GM23338 (cell line): Measurements from ENCODE around the gene CENPT.

Experiments used
- EZH2 ChIP-seq: fragments of 200-600 bp; sonication (generic); IDR thresholded peaks from one replicate; pipeline ENCODE4 v1.8.0; 2017; ENCODE audit warnings: antibody characterized with exemption, mild to moderate bottlenecking, low read depth; ENCODE audit not compliant: unreplicated experiment
- JUNB ChIP-seq: IDR thresholded peaks from one replicate; pipeline ENCODE4 v1.6.1; 2016; ENCODE audit warnings: antibody characterized with exemption; ENCODE audit not compliant: unreplicated experiment
- POLR2AphosphoS5 ChIP-seq: IDR thresholded peaks from 2 replicates; pipeline ENCODE4 v1.6.1; 2016; ENCODE audit warnings: antibody characterized with exemption, low read depth
- TF ChIP-seq, protein P1 (sequence below), 2 experiments: fragments of 200-600 bp in 1 of 2; sonication (generic) in 1 of 2; conservative IDR thresholded peaks; 2 replicates each; pipeline versions ENCODE4 v1.5.1 to v1.6.1; 2016 to 2017; ENCODE audit warnings: antibody characterized with exemption in 2 of 2, low read depth in 2 of 2, mild to moderate bottlenecking in 2 of 2, moderate library complexity in 1 of 2
- TF ChIP-seq, protein P2 (sequence below): IDR thresholded peaks from 2 replicates; pipeline ENCODE4 v1.6.1; 2016; ENCODE audit warnings: antibody characterized with exemption

GRCh38 chr16:67880584-67880983 is 33.1 kb upstream of the CENPT start:
- TF ChIP-seq, protein P1, sequence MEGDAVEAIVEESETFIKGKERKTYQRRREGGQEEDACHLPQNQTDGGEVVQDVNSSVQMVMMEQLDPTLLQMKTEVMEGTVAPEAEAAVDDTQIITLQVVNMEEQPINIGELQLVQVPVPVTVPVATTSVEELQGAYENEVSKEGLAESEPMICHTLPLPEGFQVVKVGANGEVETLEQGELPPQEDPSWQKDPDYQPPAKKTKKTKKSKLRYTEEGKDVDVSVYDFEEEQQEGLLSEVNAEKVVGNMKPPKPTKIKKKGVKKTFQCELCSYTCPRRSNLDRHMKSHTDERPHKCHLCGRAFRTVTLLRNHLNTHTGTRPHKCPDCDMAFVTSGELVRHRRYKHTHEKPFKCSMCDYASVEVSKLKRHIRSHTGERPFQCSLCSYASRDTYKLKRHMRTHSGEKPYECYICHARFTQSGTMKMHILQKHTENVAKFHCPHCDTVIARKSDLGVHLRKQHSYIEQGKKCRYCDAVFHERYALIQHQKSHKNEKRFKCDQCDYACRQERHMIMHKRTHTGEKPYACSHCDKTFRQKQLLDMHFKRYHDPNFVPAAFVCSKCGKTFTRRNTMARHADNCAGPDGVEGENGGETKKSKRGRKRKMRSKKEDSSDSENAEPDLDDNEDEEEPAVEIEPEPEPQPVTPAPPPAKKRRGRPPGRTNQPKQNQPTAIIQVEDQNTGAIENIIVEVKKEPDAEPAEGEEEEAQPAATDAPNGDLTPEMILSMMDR (conservative IDR thresholded peaks at IDR 0.05; ENCODE audit: low read depth in 2 of 2): no peak
- TF ChIP-seq EZH2 (no peak), POLR2AphosphoS5 (no peak), JUNB (no peak)
- TF ChIP-seq, protein P2, sequence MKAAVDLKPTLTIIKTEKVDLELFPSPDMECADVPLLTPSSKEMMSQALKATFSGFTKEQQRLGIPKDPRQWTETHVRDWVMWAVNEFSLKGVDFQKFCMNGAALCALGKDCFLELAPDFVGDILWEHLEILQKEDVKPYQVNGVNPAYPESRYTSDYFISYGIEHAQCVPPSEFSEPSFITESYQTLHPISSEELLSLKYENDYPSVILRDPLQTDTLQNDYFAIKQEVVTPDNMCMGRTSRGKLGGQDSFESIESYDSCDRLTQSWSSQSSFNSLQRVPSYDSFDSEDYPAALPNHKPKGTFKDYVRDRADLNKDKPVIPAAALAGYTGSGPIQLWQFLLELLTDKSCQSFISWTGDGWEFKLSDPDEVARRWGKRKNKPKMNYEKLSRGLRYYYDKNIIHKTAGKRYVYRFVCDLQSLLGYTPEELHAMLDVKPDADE: no peak
